GM13976 (cell line): Measurements from ENCODE around the gene CDK11B.

Experiments used
- DNase-seq: peaks from one replicate; pipeline ENCODE4 v3.0.0; 2012; ENCODE audit warnings: low spot score
- CTCF ChIP-seq: IDR thresholded peaks from 2 replicates; pipeline ENCODE4 v1.5.1; 2012; ENCODE audit warnings: borderline replicate concordance, mild to moderate bottlenecking; ENCODE audit not compliant: insufficient read depth; ENCODE audit errors: extremely low read depth, missing control alignments, control extremely low read depth
- in situ Hi-C: fragments of 300-500 bp; cut with MboI; formaldehyde crosslinking; loops from one replicate; pipeline ENCODE4 v1.12.0; 2022; ENCODE audit warnings: low sequenced_read_pairs, mixed read lengths, inconsistent platforms; ENCODE audit not compliant: unreplicated experiment

CDK11B gene

GRCh38 chr1:1625404-1625775 is 33.4 kb downstream of the CDK11B start:
- in situ Hi-C loops = no loop called here
- TF ChIP-seq CTCF = no peak
- no peak for DNase-seq

DNA sequence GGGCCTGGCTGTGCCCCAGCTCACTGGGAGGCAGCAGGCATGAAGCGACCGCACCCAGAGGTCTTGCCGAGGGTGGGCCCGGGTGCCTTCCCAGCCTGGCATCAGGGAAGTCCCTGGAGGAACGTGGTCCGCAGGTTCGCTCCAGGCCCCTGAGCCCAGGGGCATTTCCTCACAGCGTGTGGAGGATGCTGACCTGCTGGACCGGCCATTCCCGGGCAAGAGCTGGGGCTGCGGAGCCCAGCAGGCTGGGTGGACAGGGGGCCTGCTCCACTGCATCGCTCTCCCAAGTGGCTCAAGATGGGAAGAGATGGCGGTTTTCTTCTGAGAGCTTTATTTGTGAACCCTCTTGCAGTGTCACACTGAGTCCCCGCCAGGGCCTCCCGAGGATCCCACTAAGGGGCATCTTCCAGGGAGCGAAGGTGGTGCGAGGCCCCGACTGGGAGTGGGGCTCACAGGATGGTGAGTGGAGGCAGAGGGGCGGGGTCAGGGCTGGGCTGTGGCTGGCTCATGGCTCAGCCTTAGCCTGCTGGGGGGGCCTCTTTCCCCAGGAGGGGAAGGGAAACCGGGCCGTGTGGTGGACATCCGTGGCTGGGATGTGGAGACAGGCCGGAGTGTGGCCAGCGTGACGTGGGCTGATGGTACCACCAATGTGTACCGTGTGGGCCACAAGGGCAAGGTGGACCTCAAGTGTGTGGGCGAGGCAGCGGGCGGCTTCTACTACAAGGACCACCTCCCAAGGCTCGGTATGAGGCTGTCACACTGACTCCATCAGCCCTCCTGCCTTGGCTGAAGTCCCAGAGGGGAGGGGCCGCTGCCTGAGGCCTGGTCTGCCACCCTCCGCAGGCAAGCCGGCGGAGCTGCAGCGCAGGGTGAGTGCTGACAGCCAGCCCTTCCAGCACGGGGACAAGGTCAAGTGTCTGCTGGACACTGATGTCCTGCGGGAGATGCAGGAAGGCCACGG is 34.1 kb downstream of the CDK11B start:
- in situ Hi-C loops = no loop called here
- DNase-seq = no peak

GRCh38 chr1:1623631-1624442 is 35.0 kb downstream of the CDK11B start:
- DNase-seq = no peak
- no peak for TF ChIP-seq CTCF
- in situ Hi-C loops = no loop called here

More for the DNA sequence above, 34.1 kb downstream of the CDK11B start:
- TF ChIP-seq CTCF = no peak

DNA sequence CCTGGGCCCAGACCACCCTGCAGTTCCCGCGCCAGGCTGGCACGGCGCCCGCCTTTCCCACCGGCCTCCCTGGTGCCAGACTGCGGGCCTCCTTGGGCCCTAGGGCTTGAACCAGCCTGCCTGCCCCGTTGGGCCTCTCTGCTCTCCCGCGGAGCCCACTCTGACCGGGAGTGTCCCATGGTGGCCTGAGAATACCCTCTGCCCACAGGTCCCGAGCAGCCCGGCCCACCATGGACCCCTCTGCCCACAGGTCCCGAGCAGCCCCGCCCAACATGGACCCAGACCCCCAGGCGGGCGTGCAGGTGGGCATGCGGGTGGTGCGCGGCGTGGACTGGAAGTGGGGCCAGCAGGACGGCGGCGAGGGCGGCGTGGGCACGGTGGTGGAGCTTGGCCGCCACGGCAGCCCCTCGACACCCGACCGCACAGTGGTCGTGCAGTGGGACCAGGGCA is 35.6 kb downstream of the CDK11B start:
- in situ Hi-C loops = no loop called here
- no peak for TF ChIP-seq CTCF
- DNase-seq = no peak

DNA sequence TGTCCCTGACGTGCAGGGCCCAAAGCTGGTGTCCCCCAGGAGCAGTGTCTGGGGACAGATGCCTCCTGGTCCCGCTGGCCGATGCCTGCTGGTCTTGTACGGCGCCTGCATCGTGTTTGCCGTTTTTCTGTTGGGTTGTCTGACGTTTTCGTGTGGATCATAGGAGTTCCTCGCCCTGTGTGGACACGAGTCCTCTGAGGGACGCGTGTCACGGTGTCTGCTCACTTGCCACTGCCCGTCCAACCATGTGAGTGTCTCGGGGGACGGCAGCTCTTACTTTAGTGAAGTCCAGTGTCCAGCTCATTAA is 36.1 kb downstream of the CDK11B start:
- no peak for TF ChIP-seq CTCF
- in situ Hi-C loops = no loop called here
- no peak for DNase-seq

DNA sequence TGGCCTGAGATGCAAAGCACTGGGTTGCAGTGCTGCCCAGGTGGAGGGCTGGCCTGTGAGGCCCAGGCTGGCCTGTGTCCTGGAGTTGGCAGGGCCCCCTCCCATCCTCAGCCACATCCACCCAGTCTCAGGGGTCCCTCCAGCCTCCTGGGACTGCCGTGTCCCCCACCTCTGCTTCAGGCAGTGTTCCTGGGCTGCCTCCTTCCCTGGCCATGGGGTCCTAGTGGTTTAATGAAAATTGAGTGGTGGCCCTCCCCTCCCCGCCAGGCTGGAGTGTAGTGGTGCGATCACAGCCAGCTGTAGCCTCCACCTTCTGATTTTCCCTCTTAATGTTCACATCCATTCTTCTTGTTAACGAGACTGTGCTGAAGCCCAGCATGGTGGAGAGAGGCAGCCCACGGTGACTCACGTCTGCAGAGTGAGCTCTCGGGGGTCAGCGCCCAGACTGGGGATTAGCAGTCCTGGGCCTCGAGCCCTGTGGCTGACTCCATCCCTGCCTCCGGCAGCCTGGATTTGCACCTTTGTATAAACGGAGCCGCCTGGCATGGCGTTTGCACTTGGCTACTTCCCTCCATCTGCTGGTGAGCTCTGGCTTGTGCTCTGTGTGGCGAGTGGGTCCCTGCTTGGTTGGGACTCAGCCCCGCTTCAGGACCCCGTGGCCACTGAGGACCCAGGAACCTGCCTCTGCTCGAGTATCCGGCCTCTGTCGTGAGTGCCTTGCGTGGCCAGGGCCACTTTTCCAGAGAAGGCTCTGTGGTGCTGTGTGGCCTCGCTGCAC is 36.6 kb downstream of the CDK11B start:
- TF ChIP-seq CTCF = no peak
- DNase-seq = no peak
- in situ Hi-C loops = no loop called here
